ENCODE measurements around the gene PHF2. TPM values are rescaled to one million over a fixed set of nuclear protein-coding genes. Genes with fewer than 3 reads are reported as not detected.

The PHF2 gene
- total RNA-seq, 1 experiment from 2014 or later, result 17.4 TPM

DNA sequence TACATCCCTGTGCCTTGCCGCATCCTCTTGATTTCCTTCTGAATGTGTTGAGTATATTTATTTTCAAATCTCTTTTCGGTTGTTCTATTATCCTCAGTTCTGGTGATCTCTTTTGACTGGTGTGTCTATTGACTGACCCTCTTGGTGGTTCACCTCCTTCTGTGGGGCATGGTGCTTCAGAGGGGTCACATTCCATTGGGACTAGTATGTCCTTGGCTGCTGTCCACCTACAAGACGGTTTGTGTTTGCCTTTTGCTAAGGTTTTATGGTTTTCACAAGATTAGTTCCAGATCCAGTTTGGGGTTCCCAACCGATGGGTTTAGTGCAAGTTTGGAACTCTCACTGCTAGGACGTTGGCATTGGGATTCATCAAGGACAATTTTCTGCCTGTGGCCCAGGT is 66.6 kb downstream of the PHF2 start:
- H2BK5ac ChIP-seq (ENCODE audit: insufficient read length, low read length), result no peak overlapping the region
- H3K4me1 Mint-ChIP-seq, result peaks cover 0 to 6% of the 10 kb centered on the region in 2 experiments; a peak in 2 of 4 replicates
- H3K27me3 ChIP-seq (ENCODE audit: insufficient read depth, low read length), result no peaks in the 10 kb centered on the region
- no peak overlapping the region for H3K23ac ChIP-seq (ENCODE audit: insufficient read length, low read depth, low read length)
- H4K20me1 ChIP-seq (ENCODE audit: control insufficient read depth, insufficient read depth, insufficient read length), result no peaks in the 10 kb centered on the region
- H2BK12ac ChIP-seq (ENCODE audit: insufficient read length, low read depth, low read length), result no peak overlapping the region
- H3K27me3 Mint-ChIP-seq (ENCODE audit: low read depth), result no peaks in the 10 kb centered on the region
- H4K5ac ChIP-seq (ENCODE audit: insufficient read length, low read depth, low read length), result no peak overlapping the region
- H3K4ac ChIP-seq (ENCODE audit: low read depth, low read length), result no peak overlapping the region
- H3K79me2 ChIP-seq (ENCODE audit: insufficient read depth, low read length), result no peaks in the 10 kb centered on the region
- no peak overlapping the region for H2BK120ac ChIP-seq (ENCODE audit: low read depth, low read length, poor library complexity, severe bottlenecking)
- no peak overlapping the region for H3K4me3 Mint-ChIP-seq
- H3K18ac ChIP-seq (ENCODE audit: insufficient read length, low read depth, low read length), result no peak overlapping the region
- WGBS (ENCODE audit: extremely low coverage, insufficient read length, low lambda C conversion rate), result no CpG with 5 or more reads among the region's 5 CpGs
- TF ChIP-seq, protein P1, sequence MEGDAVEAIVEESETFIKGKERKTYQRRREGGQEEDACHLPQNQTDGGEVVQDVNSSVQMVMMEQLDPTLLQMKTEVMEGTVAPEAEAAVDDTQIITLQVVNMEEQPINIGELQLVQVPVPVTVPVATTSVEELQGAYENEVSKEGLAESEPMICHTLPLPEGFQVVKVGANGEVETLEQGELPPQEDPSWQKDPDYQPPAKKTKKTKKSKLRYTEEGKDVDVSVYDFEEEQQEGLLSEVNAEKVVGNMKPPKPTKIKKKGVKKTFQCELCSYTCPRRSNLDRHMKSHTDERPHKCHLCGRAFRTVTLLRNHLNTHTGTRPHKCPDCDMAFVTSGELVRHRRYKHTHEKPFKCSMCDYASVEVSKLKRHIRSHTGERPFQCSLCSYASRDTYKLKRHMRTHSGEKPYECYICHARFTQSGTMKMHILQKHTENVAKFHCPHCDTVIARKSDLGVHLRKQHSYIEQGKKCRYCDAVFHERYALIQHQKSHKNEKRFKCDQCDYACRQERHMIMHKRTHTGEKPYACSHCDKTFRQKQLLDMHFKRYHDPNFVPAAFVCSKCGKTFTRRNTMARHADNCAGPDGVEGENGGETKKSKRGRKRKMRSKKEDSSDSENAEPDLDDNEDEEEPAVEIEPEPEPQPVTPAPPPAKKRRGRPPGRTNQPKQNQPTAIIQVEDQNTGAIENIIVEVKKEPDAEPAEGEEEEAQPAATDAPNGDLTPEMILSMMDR (conservative IDR thresholded peaks at IDR 0.05), result no peak
- no peak overlapping the region for H3K9ac ChIP-seq (ENCODE audit: extremely low read depth, insufficient read length, low read length)
- no peak overlapping the region for H4K91ac ChIP-seq (ENCODE audit: insufficient read length, low read depth, low read length)
- H2BK15ac ChIP-seq (ENCODE audit: low read depth, low read length), result no peak overlapping the region
- H3K56ac ChIP-seq (ENCODE audit: insufficient read length, low read depth, low read length), result no peak overlapping the region
- H3K36me3 Mint-ChIP-seq (ENCODE audit: insufficient read depth in 1 of 3, low read depth in 3 of 3), result peaks cover 11 to 40% (median 28%) of the 10 kb centered on the region in 3 experiments
- H3K4me2 ChIP-seq (ENCODE audit: insufficient read depth, insufficient read length, low read length), result no peak overlapping the region
- no peaks in the 10 kb centered on the region for H3K4me1 ChIP-seq (ENCODE audit: insufficient read depth, low read length)
- H3K14ac ChIP-seq (ENCODE audit: insufficient read depth, low read length), result no peak overlapping the region
- H2AK5ac ChIP-seq (ENCODE audit: insufficient read length, low read length), result no peak overlapping the region
- no peaks in the 10 kb centered on the region for H3K9me3 ChIP-seq (ENCODE audit: control insufficient read depth, low read depth, low read length)
- no peak overlapping the region for H4K8ac ChIP-seq (replicated peaks; ENCODE audit: insufficient read length, low read depth, low read length)
- H3K27ac ChIP-seq (ENCODE audit: insufficient read length, low read depth, low read length), result no peak overlapping the region
- H3K27ac Mint-ChIP-seq, result peak overlapping the region in 1 of 3 experiments; percentile 69; a peak in 1 of 7 replicates
- H3T11ph ChIP-seq (ENCODE audit: low read length), result no peak overlapping the region
- no peak overlapping the region for H2AFZ ChIP-seq (ENCODE audit: low read length)
- DNase-seq, result no peak
- H3K9me3 Mint-ChIP-seq, result peaks cover 5 to 6% of the 10 kb centered on the region in 2 experiments
- H3K79me1 ChIP-seq (ENCODE audit: insufficient read depth, low read depth, low read length, poor library complexity, severe bottlenecking), result no peaks in the 10 kb centered on the region
- H3K23me2 ChIP-seq (ENCODE audit: insufficient read length, low read depth, low read length, poor library complexity, severe bottlenecking), result no peaks in the 10 kb centered on the region
- no peak overlapping the region for H2BK20ac ChIP-seq (ENCODE audit: low read depth, low read length, poor library complexity, severe bottlenecking)

All from H9 (cell line).